ENCODE data around the gene CUX1.

DNA sequence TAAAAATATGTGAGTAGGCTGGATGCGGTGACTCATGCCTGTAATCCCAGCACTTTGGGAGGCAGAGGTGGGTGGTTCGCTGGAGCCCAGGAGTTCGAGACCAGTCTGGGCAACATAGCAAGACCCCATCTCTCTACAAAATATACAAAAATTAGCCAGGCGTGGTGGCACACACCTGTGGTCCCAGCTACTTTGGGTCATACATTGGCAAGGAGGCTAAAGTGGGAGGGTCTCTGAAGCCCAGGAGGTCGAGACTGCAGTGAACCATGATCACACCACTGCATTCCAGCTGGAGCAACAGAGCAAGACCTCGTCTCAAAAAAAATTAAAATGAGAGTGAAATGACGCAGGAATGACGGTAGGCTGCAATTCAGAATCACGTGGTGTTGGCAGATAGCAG lies 404.5 kb downstream of the CUX1 start:
- TF ChIP-seq, protein P1, sequence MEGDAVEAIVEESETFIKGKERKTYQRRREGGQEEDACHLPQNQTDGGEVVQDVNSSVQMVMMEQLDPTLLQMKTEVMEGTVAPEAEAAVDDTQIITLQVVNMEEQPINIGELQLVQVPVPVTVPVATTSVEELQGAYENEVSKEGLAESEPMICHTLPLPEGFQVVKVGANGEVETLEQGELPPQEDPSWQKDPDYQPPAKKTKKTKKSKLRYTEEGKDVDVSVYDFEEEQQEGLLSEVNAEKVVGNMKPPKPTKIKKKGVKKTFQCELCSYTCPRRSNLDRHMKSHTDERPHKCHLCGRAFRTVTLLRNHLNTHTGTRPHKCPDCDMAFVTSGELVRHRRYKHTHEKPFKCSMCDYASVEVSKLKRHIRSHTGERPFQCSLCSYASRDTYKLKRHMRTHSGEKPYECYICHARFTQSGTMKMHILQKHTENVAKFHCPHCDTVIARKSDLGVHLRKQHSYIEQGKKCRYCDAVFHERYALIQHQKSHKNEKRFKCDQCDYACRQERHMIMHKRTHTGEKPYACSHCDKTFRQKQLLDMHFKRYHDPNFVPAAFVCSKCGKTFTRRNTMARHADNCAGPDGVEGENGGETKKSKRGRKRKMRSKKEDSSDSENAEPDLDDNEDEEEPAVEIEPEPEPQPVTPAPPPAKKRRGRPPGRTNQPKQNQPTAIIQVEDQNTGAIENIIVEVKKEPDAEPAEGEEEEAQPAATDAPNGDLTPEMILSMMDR (IDR thresholded peaks at IDR 0.05): no peak
- no peak for TF ChIP-seq POLR2A (IDR thresholded peaks at IDR 0.05)

Measured in body of pancreas (tissue), 4 donors.